ENCODE results near the gene RIOK2. TPM values are rescaled to one million over a fixed set of nuclear protein-coding genes. Genes with fewer than 3 reads are reported as not detected.

RIOK2 gene
- polyA plus RNA-seq, 3 donors: 4.8 to 16.4 (median 12.7) TPM

- H4K20me1 ChIP-seq (ENCODE audit: insufficient read depth, low read length): no peaks in the 10 kb centered on the region
- intact Hi-C loops (cut with micrococcal nuclease): no loop called here
- no peaks in the 10 kb centered on the region for H3K4me1 ChIP-seq (ENCODE audit: control insufficient read depth in 1 of 2, insufficient read depth in 2 of 2, low read length in 2 of 2)
- H3K36me3 ChIP-seq (replicated peaks in 1 of 2; ENCODE audit: control insufficient read depth in 1 of 2, insufficient read depth in 2 of 2, low read length in 2 of 2): no peaks in the 10 kb centered on the region
- no peak overlapping the region for H3K9ac ChIP-seq (ENCODE audit: insufficient read depth, low read length, poor library complexity, severe bottlenecking)
- H3K79me2 ChIP-seq (ENCODE audit: insufficient read depth, low read length): no peaks in the 10 kb centered on the region
- no peak for DNase-seq
- Mint-ChIP-seq H3K36me3 (no peaks in the 10 kb centered on the region), H3K4me1 (peaks cover 6% of the 10 kb centered on the region), H3K27me3 (ENCODE audit: low read depth in 3 of 3) (peaks cover 0 to 4% (median 3%) of the 10 kb centered on the region in 3 donors), H3K27ac (no peak overlapping the region), H3K9me3 (peaks cover 0 to 5% (median 3%) of the 10 kb centered on the region in 7 donors), H3K4me3 (no peak overlapping the region)
- H3K27ac ChIP-seq (ENCODE audit: low read depth in 1 of 2, low read length in 2 of 2): no peak overlapping the region
- no peak for TF ChIP-seq CTCF (IDR thresholded peaks at IDR 0.05)
- H3K27me3 ChIP-seq (ENCODE audit: control insufficient read depth in 2 of 2, insufficient read depth in 2 of 2, low read length in 2 of 2): no peaks in the 10 kb centered on the region
- H3K9me3 ChIP-seq (replicated peaks in 1 of 2; ENCODE audit: control insufficient read depth in 1 of 2, insufficient read depth in 1 of 2, low read length in 2 of 2): no peaks in the 10 kb centered on the region
- no CpG with 5 or more reads among the region's 6 CpGs for WGBS (ENCODE audit: insufficient coverage)
- no peak overlapping the region for H2AFZ ChIP-seq (ENCODE audit: insufficient read depth, low read depth, low read length, poor library complexity, severe bottlenecking)
- H3K4me2 ChIP-seq (replicated peaks; ENCODE audit: extremely low read depth, low read length, poor library complexity, severe bottlenecking): no peak overlapping the region
- no peak overlapping the region for H3K4me3 ChIP-seq (replicated peaks in 1 of 3; ENCODE audit: low read depth in 2 of 3, low read length in 3 of 3)
Measured at GRCh38 chr5:97229688-97230285, 46.7 kb upstream of the RIOK2 start.

- no peak for DNase-seq
- Mint-ChIP-seq H3K27me3 (ENCODE audit: low read depth in 3 of 3) (peaks cover 0 to 4% (median 3%) of the 10 kb centered on the region in 3 donors), H3K27ac (no peak overlapping the region), H3K4me1 (peaks cover 6% of the 10 kb centered on the region), H3K4me3 (no peak overlapping the region), H3K9me3 (peaks cover 0 to 3% (median under 1%) of the 10 kb centered on the region in 7 donors), H3K36me3 (no peaks in the 10 kb centered on the region)
- Histone ChIP-seq H3K9me3 (replicated peaks in 1 of 2; ENCODE audit: control insufficient read depth in 1 of 2, insufficient read depth in 1 of 2, low read length in 2 of 2) (no peaks in the 10 kb centered on the region), H3K4me2 (replicated peaks; ENCODE audit: extremely low read depth, low read length, poor library complexity, severe bottlenecking) (no peak overlapping the region), H2AFZ (ENCODE audit: insufficient read depth, low read depth, low read length, poor library complexity, severe bottlenecking) (no peak overlapping the region), H3K36me3 (replicated peaks in 1 of 2; ENCODE audit: control insufficient read depth in 1 of 2, insufficient read depth in 2 of 2, low read length in 2 of 2) (no peaks in the 10 kb centered on the region), H4K20me1 (ENCODE audit: insufficient read depth, low read length) (no peaks in the 10 kb centered on the region), H3K79me2 (ENCODE audit: insufficient read depth, low read length) (no peaks in the 10 kb centered on the region), H3K4me1 (ENCODE audit: control insufficient read depth in 1 of 2, insufficient read depth in 2 of 2, low read length in 2 of 2) (no peaks in the 10 kb centered on the region), H3K4me3 (replicated peaks in 1 of 3; ENCODE audit: low read depth in 2 of 3, low read length in 3 of 3) (no peak overlapping the region), H3K27me3 (ENCODE audit: control insufficient read depth in 2 of 2, insufficient read depth in 2 of 2, low read length in 2 of 2) (no peaks in the 10 kb centered on the region), H3K9ac (ENCODE audit: insufficient read depth, low read length, poor library complexity, severe bottlenecking) (no peak overlapping the region), H3K27ac (ENCODE audit: low read depth in 1 of 2, low read length in 2 of 2) (no peak overlapping the region)
- intact Hi-C loops (cut with micrococcal nuclease): no loop called here
- no CpG with 5 or more reads among the region's 2 CpGs for WGBS (ENCODE audit: insufficient coverage)
- TF ChIP-seq CTCF (IDR thresholded peaks at IDR 0.05): no peak
Measured at GRCh38 chr5:97229196-97229595, 46.1 kb upstream of the RIOK2 start.

Measured in CD14-positive monocyte (primary cell).